ENCODE results near the gene FBXW10B. TPM values are rescaled to one million over a fixed set of nuclear protein-coding genes. Genes with fewer than 3 reads are reported as not detected.
"Not testable (repeated sequence)": the region's sequence is repeated elsewhere in the genome, so short reads cannot be mapped to it uniquely, and the experiment has no call there.

Gene FBXW10B
- total RNA-seq, 2 donors from 2014 or later, result 0.42 to 4.2 TPM

DNA sequence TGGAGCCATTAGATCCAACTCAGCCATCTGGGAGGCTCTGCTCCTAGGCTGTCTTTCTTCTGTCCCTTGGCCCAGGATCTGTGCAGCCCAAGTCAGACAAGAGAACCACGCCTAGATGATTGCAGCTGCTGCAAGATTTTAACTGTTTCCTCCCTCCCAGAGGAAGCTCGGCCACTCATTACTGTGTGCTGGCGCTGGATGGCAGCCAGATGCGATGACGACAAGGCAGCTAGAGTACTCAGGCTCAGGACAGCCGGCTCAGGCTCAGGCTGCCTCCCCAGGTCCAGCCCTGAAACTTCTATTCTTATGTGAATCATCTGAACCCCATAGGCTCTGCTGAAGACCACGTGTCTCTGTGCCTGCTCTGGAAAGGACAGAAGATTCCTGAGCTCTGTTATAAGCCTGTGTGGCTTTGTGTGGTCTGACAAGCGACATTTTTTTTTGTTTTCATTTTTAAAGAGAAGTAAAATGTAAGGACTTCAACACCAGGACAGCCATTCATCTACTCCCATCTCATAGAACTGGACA lies 32.1 kb upstream of the FBXW10B start:
- H3K36me3 ChIP-seq, result no peaks in the 10 kb centered on the region
- H3K4me1 ChIP-seq, result no peaks in the 10 kb centered on the region
- H3K27ac ChIP-seq, result peak overlapping the region; percentile 95
- intact Hi-C loops (cut with DNase I), result no loop called here
- no peaks in the 10 kb centered on the region for H3K9me3 ChIP-seq
- no peaks in the 10 kb centered on the region for H3K27me3 ChIP-seq
- TF ChIP-seq, protein P1, sequence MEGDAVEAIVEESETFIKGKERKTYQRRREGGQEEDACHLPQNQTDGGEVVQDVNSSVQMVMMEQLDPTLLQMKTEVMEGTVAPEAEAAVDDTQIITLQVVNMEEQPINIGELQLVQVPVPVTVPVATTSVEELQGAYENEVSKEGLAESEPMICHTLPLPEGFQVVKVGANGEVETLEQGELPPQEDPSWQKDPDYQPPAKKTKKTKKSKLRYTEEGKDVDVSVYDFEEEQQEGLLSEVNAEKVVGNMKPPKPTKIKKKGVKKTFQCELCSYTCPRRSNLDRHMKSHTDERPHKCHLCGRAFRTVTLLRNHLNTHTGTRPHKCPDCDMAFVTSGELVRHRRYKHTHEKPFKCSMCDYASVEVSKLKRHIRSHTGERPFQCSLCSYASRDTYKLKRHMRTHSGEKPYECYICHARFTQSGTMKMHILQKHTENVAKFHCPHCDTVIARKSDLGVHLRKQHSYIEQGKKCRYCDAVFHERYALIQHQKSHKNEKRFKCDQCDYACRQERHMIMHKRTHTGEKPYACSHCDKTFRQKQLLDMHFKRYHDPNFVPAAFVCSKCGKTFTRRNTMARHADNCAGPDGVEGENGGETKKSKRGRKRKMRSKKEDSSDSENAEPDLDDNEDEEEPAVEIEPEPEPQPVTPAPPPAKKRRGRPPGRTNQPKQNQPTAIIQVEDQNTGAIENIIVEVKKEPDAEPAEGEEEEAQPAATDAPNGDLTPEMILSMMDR (IDR thresholded peaks at IDR 0.05), result no peak
- H3K9ac ChIP-seq (ENCODE audit: low read depth in 2 of 2, low read length in 2 of 2), result peak overlapping the region; percentile 79 to 97
- H3K4me3 ChIP-seq, result peak overlapping the region; percentile 59
- peak; percentile 96 for DNase-seq

DNA sequence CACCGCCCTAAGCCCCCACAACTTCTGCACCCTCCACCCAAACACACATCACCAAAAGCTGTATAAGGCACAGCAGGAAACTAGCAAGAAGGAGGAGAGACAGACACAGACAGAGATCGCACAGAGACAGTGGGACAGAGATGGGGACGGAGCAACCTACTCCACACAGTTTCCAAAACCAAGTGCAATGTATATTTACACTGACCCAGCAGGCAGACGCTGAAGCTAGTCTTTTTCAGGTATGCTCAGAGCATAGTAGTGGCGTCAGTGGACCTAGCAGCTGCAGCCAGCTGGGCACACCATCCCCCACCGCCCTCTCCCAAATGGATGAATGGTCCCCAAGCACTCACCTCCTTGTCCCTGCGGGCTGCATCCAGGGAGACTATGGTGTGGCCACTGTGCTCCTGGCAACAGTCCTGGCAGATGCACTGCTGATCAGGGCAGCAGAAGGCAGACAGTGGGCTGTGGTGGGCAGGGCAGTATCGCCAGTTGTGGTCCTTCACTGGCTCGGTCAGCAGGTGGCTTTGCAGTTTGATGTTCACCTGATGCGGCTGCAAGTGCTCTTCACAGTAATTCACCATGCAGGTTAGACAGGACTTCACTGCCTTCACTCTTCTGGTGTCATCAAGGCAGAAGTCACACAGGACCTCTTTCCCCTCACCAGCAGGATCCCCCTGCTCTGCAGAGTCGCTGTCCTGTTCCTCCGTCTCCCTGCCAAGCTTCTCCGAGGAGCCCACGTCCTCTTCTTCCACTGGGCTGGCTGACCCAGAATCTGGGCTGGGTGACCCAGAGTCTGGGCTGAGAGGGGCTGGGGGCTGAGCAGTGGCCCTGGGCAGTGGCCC lies 31.5 kb upstream of the FBXW10B start:
- Histone ChIP-seq H3K4me1 (no peaks in the 10 kb centered on the region), H3K27ac (peak overlapping the region; percentile 95), H3K36me3 (no peaks in the 10 kb centered on the region), H3K27me3 (no peaks in the 10 kb centered on the region), H3K4me3 (peak overlapping the region; percentile 59), H3K9me3 (no peaks in the 10 kb centered on the region), H3K9ac (ENCODE audit: low read depth in 2 of 2, low read length in 2 of 2) (peak overlapping the region; percentile 79 to 97)
- DNase-seq, result peak; percentile 48
- intact Hi-C loops (cut with DNase I), result no loop called here
- TF ChIP-seq, protein P1 (IDR thresholded peaks at IDR 0.05), result no peak

DNA sequence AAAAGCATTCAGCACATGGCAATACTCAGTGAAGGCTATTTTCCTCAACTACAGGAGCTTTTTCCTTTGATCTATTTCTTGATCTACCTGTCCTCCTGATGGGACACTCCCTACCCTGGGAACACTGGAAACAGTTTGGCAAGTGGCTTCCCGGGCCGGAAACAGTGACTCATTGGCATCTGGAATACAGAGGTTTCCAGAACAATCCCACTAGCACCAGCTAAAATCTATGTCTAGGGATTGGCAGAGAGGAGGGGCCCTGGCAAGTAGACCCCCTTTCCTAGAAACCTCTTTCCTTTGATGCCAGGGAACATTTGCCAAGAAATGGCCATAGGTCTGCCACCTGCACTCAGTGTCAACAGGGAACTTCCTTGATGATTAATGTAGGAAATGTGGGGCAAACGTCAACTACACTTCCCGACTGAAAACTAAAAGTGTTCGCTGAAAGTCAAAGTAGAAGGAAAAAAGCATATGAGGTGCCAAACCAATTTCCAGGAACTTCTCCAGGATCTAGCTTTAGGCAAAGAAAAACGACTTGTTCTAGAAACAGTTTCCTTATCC lies 30.4 kb upstream of the FBXW10B start:
- TF ChIP-seq, protein P1 (IDR thresholded peaks at IDR 0.05), result no peak
- peak overlapping the region in 1 of 2 donors; percentile 97 for H3K9ac ChIP-seq (ENCODE audit: low read depth in 2 of 2, low read length in 2 of 2)
- no peaks in the 10 kb centered on the region for H3K4me1 ChIP-seq
- H3K9me3 ChIP-seq, result no peaks in the 10 kb centered on the region
- intact Hi-C loops (cut with DNase I), result no loop called here
- peak; percentile 87 for DNase-seq
- no peaks in the 10 kb centered on the region for H3K27me3 ChIP-seq
- H3K27ac ChIP-seq, result peak overlapping the region; percentile 95
- no peaks in the 10 kb centered on the region for H3K36me3 ChIP-seq
- peak overlapping the region; percentile 59 for H3K4me3 ChIP-seq

DNA sequence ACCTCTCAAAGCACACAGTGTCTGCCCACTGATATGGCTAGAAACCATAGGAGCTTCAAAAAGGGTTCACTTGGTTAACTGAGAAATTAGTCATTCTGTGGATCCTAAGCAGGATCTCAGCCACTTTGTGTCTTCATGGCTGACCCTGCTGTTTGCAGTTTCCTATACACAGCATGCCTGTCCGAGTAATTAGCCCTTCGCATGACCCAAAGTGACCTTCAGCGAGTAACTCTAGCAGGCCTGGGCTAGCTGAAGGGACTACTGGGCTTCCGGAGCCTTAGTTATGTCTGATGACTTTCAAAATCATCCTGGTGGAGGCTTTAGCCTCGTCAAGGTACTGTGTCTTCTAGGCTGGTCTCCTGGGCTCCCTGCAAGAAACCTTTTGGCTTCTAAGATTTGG lies 28.9 kb upstream of the FBXW10B start:
- H3K27ac ChIP-seq, result no peak overlapping the region
- H3K4me1 ChIP-seq, result no peaks in the 10 kb centered on the region
- no peaks in the 10 kb centered on the region for H3K27me3 ChIP-seq
- no peaks in the 10 kb centered on the region for H3K9me3 ChIP-seq
- no peak for DNase-seq
- intact Hi-C loops (cut with DNase I), result no loop called here
- H3K4me3 ChIP-seq, result no peak overlapping the region
- H3K36me3 ChIP-seq, result no peaks in the 10 kb centered on the region
- TF ChIP-seq, protein P1 (IDR thresholded peaks at IDR 0.05), result no peak
- peak overlapping the region in 1 of 2 donors; percentile 73 for H3K9ac ChIP-seq (ENCODE audit: low read depth in 2 of 2, low read length in 2 of 2)

DNA sequence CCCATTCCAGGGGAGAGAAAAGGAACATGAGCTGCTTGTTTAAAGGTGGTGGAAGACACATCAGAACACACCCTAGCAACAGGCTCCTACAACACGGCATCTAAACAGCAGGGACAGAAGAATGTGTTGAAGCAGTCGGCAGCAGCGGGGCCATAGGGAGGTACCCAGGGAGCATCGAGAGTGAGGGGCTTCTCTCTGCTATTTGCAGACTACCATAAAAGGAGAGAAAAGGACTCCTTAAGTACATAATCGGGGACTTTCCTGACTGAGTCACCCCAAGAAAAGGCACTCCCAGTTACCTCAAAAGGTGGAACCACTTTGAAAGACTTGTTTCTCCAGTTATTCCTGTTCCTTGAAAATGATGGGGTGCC lies 26.4 kb upstream of the FBXW10B start:
- H3K36me3 ChIP-seq; H3K4me3 ChIP-seq; H3K9ac ChIP-seq (ENCODE audit: low read depth in 2 of 2, low read length in 2 of 2); H3K4me1 ChIP-seq; intact Hi-C loops (cut with DNase I); H3K27me3 ChIP-seq; DNase-seq; H3K9me3 ChIP-seq: not testable (repeated sequence)
- peak overlapping the region; percentile 17 for H3K27ac ChIP-seq

DNA sequence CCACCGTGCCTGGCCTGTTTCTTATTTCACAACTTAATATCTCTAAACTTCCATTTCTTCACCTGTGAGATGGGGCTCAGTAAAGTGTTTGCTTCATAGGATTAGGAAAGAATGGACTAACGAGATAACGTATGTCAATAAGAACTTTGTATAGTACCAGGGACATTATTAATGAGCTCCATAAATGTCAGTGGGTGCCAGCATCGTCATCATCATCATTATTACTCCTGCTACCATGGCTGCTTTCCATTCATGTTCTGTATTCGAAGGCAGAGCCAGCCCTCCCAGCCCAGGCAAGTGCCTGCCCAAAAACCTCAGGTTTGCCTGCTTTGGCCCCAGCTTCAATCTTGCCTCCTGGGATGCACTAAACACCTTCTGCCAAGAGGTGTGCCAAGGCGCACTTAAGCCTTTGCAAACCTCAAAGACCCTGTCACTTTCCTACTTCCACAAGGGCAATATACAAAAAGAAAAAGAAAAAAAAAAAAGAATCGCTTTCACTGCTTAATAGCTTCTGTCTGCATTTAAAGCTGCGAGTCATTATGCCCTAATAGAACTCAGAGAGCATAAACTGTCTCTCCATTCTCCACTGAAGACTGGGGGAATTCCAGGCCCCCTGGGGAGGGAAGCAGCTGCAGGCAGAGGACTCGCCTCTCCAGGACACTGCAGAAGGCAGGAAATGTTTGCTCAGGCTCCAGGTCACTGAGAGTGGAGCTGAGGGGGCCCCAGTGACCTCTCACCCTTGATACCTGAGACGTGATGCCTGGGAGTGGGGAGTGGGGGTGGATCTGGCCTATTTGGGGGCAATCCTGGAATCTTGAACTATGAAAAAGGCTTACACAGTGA lies 25.8 kb upstream of the FBXW10B start:
- H3K9me3 ChIP-seq; H3K27me3 ChIP-seq; DNase-seq; H3K9ac ChIP-seq (ENCODE audit: low read depth in 2 of 2, low read length in 2 of 2); H3K4me3 ChIP-seq; H3K36me3 ChIP-seq; H3K4me1 ChIP-seq; intact Hi-C loops (cut with DNase I): not testable (repeated sequence)
- peak overlapping the region; percentile 17 for H3K27ac ChIP-seq

DNA sequence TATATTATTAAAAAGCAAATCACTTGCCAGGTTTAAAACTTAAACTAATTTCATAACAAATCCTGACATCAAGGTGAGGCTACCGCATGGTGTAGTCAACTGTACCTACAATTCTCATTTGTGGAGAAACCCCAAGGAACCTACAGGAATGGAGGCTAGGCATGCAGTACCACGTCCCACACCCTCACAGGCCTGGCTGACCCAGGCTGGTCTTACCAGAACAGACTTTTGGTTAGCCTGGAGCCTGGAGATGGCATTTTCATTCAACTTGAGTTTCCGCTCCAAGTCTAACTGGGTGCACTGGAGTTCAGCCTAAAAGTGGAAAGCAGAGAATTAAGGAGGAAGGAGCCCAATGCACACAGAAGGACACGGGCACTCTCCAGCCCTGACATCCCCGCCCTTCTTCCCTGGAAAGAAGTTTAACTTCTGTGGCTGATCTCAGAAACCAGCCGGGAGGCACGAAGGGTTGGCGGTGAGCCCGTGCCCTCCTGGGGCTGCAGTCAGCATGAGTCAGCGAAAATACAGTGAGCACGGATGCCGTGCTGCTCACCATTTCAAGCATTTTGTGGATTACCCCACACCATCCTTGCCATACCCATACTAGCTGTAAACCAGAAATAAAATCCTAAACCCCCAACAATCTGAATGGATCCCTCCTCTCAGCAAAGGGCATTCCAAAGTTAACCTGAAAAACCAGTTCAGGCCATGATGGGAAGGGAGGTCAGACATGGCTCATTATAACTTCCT lies 23.2 kb upstream of the FBXW10B start:
- H3K27ac ChIP-seq; H3K4me1 ChIP-seq; H3K9me3 ChIP-seq; H3K27me3 ChIP-seq; H3K36me3 ChIP-seq; DNase-seq; intact Hi-C loops (cut with DNase I); H3K9ac ChIP-seq (ENCODE audit: low read depth in 2 of 2, low read length in 2 of 2); H3K4me3 ChIP-seq: not testable (repeated sequence)

DNA sequence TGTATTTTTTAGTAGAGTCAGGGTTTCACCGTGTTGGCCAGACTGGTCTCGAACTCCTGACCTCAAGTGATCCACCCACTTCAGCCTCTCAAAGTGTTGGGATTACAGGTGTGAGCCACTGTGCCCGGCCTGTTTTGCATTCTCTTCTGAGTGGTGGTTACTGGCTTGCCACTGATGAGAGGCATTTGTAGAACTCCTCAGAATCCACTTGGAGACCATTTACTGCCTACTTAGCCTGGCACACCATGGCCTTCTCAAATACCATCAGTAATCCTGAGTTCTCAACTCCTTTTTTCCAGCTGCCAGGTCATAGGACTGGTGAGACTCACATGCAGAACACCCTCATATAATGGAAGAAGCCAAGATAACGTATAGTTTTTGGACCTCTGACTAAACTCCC lies 22.5 kb upstream of the FBXW10B start:
- DNase-seq; H3K4me3 ChIP-seq; H3K27ac ChIP-seq; H3K9ac ChIP-seq (ENCODE audit: low read depth in 2 of 2, low read length in 2 of 2); H3K36me3 ChIP-seq; H3K27me3 ChIP-seq; intact Hi-C loops (cut with DNase I); H3K9me3 ChIP-seq; H3K4me1 ChIP-seq: not testable (repeated sequence)
